Measurements from ENCODE around the gene SMIM3.

DNA sequence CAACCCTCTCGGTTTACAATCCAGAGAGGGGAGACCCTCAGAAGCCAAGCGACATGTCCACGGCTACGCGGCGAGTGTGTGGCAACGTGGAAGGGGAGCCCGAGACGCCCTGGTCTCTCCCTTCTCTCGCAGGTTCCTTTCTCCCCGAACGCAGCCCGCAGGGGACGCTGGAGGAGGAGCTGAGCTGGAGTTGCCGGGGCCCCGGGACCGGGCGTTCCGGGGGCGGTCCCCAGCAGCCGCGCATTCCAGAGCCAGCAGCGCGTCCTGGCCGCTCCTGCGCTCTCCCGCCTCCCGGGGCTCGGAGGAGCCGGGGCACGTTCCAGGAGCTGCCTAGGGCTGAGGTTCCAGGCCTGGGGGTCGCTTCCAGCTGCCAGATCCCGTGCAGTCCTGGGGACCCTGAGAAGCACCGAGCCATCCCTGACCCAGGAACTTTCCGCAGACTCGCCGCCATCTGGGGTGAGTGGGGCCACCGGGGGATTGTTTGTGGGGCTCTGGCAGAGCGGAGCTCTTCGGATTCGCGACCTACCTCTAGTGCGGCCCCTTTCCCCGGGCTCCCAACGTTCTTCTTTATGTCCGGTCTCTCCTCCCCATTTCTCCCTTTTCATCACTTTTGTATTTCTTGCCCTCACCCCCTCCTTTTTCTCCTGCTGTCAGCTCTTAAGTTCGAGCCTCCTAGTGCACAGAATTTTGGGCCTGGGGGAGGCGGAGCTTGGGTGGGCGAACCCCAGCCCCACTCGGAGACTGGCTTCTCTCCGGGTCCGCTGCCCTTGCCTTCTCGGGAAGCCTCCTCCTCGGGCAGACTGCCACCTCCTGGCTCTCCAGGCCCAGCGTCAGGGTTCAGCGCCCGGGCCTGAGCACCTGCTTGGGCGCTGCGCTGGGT is at the start of gene SMIM3:
- TF ChIP-seq, protein P1, sequence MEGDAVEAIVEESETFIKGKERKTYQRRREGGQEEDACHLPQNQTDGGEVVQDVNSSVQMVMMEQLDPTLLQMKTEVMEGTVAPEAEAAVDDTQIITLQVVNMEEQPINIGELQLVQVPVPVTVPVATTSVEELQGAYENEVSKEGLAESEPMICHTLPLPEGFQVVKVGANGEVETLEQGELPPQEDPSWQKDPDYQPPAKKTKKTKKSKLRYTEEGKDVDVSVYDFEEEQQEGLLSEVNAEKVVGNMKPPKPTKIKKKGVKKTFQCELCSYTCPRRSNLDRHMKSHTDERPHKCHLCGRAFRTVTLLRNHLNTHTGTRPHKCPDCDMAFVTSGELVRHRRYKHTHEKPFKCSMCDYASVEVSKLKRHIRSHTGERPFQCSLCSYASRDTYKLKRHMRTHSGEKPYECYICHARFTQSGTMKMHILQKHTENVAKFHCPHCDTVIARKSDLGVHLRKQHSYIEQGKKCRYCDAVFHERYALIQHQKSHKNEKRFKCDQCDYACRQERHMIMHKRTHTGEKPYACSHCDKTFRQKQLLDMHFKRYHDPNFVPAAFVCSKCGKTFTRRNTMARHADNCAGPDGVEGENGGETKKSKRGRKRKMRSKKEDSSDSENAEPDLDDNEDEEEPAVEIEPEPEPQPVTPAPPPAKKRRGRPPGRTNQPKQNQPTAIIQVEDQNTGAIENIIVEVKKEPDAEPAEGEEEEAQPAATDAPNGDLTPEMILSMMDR (conservative IDR thresholded peaks at IDR 0.05; ENCODE audit: low read depth, low read length) = peak; percentile 48
- TF ChIP-seq EZH2 (IDR thresholded peaks at IDR 0.05; ENCODE audit: borderline replicate concordance, low read depth, low read length, poor library complexity, severe bottlenecking) = no peak
